ENCODE results near the gene HBA1.
"Not testable (repeated sequence)": the region's sequence is repeated elsewhere in the genome, so short reads cannot be mapped to it uniquely, and the experiment has no call there.

HBA1 gene

DNA sequence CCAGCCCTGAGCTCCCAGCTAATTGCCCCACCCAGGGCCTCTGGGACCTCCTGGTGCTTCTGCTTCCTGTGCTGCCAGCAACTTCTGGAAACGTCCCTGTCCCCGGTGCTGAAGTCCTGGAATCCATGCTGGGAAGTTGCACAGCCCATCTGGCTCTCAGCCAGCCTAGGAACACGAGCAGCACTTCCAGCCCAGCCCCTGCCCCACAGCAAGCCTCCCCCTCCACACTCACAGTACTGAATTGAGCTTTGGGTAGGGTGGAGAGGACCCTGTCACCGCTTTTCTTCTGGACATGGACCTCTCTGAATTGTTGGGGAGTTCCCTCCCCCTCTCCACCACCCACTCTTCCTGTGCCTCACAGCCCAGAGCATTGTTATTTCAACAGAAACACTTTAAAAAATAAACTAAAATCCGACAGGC, 6.4 kb upstream of the HBA1 start:
- not testable (repeated sequence) for H3K9ac ChIP-seq (ENCODE audit: low read depth, low read length); H3K27ac ChIP-seq (ENCODE audit: low read length); H3K36me3 ChIP-seq (ENCODE audit: insufficient read depth, low read depth, low read length); H3K4me3 ChIP-seq (ENCODE audit: low read length); H3K9me3 ChIP-seq (ENCODE audit: insufficient read depth, low read depth, low read length); H3K4me1 ChIP-seq (ENCODE audit: insufficient read depth, low read length)
- H3K27me3 ChIP-seq (ENCODE audit: insufficient read depth, low read length): peaks cover 91% of the 10 kb centered on the region

GRCh38 chr16:170788-171187, 5.7 kb upstream of the HBA1 start:
- H3K9me3 ChIP-seq (ENCODE audit: insufficient read depth, low read depth, low read length): no peaks in the 10 kb centered on the region
- H3K4me1 ChIP-seq (ENCODE audit: insufficient read depth, low read length): peaks cover 4% of the 10 kb centered on the region; the same call in 1 of the 2 replicates
- H3K9ac ChIP-seq (ENCODE audit: low read depth, low read length): no peak overlapping the region
- no peaks in the 10 kb centered on the region for H3K36me3 ChIP-seq (ENCODE audit: insufficient read depth, low read depth, low read length)
- H3K4me3 ChIP-seq (ENCODE audit: low read length): no peak overlapping the region
- peaks cover 91% of the 10 kb centered on the region for H3K27me3 ChIP-seq (ENCODE audit: insufficient read depth, low read length)
- H3K27ac ChIP-seq (ENCODE audit: low read length): no peak overlapping the region

- peaks cover 88% of the 10 kb centered on the region for H3K27me3 ChIP-seq (ENCODE audit: insufficient read depth, low read length)
- not testable (repeated sequence) for H3K9ac ChIP-seq (ENCODE audit: low read depth, low read length); H3K4me3 ChIP-seq (ENCODE audit: low read length); H3K36me3 ChIP-seq (ENCODE audit: insufficient read depth, low read depth, low read length); H3K9me3 ChIP-seq (ENCODE audit: insufficient read depth, low read depth, low read length); H3K27ac ChIP-seq (ENCODE audit: low read length); H3K4me1 ChIP-seq (ENCODE audit: insufficient read depth, low read length)
These were observed 4.0 kb upstream of the HBA1 start, which contains the start of gene HBA2 for GRCh38 chr16:172374-172941. Gene HBA2, plus strand, starts transcription at chr16:172876. Its CDS starts 37 bp downstream, at chr16:172913.

- not testable (repeated sequence) for H3K4me3 ChIP-seq (ENCODE audit: low read length); H3K36me3 ChIP-seq (ENCODE audit: insufficient read depth, low read depth, low read length); H3K9me3 ChIP-seq (ENCODE audit: insufficient read depth, low read depth, low read length); H3K27ac ChIP-seq (ENCODE audit: low read length); H3K9ac ChIP-seq (ENCODE audit: low read depth, low read length); H3K4me1 ChIP-seq (ENCODE audit: insufficient read depth, low read length)
- H3K27me3 ChIP-seq (ENCODE audit: insufficient read depth, low read length): peaks cover 88% of the 10 kb centered on the region
These were observed 3.1 kb upstream of the HBA1 start for GRCh38 chr16:173211-173854.

DNA sequence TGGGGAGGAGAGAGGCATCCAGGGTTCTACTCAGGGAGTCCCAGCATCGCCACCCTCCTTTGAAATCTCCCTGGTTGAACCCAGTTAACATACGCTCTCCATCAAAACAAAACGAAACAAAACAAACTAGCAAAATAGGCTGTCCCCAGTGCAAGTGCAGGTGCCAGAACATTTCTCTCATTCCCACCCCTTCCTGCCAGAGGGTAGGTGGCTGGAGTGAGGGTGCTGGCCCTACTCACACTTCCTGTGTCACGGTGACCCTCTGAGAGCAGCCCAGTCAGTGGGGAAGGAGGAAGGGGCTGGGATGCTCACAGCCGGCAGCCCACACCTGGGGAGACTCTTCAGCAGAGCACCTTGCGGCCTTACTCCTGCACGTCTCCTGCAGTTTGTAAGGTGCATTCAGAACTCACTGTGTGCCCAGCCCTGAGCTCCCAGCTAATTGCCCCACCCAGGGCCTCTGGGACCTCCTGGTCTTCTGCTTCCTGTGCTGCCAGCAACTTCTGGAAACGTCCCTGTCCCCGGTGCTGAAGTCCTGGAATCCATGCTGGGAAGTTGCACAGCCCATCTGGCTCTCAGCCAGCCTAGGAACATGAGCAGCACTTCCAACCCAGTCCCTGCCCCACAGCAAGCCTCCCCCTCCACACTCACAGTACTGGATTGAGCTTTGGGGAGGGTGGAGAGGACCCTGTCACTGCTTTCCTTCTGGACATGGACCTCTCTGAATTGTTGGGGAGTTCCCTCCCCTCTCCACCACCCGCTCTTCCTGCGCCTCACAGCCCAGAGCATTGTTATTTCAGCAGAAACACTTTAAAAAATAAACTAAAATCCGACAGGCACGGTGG, 2.3 kb upstream of the HBA1 start:
- H3K9ac ChIP-seq (ENCODE audit: low read depth, low read length); H3K4me1 ChIP-seq (ENCODE audit: insufficient read depth, low read length); H3K9me3 ChIP-seq (ENCODE audit: insufficient read depth, low read depth, low read length); H3K36me3 ChIP-seq (ENCODE audit: insufficient read depth, low read depth, low read length); H3K4me3 ChIP-seq (ENCODE audit: low read length); H3K27ac ChIP-seq (ENCODE audit: low read length): not testable (repeated sequence)
- peaks cover 88% of the 10 kb centered on the region for H3K27me3 ChIP-seq (ENCODE audit: insufficient read depth, low read length)

DNA sequence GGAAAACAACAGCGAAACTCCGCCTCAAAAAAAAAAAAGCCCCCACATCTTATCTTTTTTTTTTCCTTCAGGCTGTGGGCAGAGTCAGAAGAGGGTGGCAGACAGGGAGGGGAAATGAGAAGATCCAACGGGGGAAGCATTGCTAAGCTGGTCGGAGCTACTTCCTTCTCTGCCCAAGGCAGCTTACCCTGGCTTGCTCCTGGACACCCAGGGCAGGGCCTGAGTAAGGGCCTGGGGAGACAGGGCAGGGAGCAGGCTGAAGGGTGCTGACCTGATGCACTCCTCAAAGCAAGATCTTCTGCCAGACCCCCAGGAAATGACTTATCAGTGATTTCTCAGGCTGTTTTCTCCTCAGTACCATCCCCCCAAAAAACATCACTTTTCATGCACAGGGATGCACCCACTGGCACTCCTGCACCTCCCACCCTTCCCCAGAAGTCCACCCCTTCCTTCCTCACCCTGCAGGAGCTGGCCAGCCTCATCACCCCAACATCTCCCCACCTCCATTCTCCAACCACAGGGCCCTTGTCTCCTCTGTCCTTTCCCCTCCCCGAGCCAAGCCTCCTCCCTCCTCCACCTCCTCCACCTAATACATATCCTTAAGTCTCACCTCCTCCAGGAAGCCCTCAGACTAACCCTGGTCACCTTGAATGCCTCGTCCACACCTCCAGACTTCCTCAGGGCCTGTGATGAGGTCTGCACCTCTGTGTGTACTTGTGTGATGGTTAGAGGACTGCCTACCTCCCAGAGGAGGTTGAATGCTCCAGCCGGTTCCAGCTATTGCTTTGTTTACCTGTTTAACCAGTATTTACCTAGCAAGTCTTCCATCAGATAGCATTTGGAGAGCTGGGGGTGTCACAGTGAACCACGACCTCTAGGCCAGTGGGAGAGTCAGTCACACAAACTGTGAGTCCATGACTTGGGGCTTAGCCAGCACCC, 1.2 kb upstream of the HBA1 start:
- Histone ChIP-seq H3K9me3 (ENCODE audit: insufficient read depth, low read depth, low read length) (peaks cover 5% of the 10 kb centered on the region; the same call in 1 of the 2 replicates), H3K4me1 (ENCODE audit: insufficient read depth, low read length) (no peaks in the 10 kb centered on the region), H3K9ac (ENCODE audit: low read depth, low read length) (no peak overlapping the region), H3K27me3 (ENCODE audit: insufficient read depth, low read length) (peaks cover 89% of the 10 kb centered on the region), H3K27ac (ENCODE audit: low read length) (no peak overlapping the region), H3K36me3 (ENCODE audit: insufficient read depth, low read depth, low read length) (no peaks in the 10 kb centered on the region), H3K4me3 (ENCODE audit: low read length) (no peak overlapping the region)

- not testable (repeated sequence) for H3K4me3 ChIP-seq (ENCODE audit: low read length); H3K9me3 ChIP-seq (ENCODE audit: insufficient read depth, low read depth, low read length); H3K9ac ChIP-seq (ENCODE audit: low read depth, low read length); H3K36me3 ChIP-seq (ENCODE audit: insufficient read depth, low read depth, low read length); H3K4me1 ChIP-seq (ENCODE audit: insufficient read depth, low read length); H3K27ac ChIP-seq (ENCODE audit: low read length)
- H3K27me3 ChIP-seq (ENCODE audit: insufficient read depth, low read length): peaks cover 90% of the 10 kb centered on the region
These were observed 474 bp upstream of the HBA1 start for GRCh38 chr16:176006-176405.

- Histone ChIP-seq H3K4me3 (ENCODE audit: low read length) (no peak overlapping the region), H3K9ac (ENCODE audit: low read depth, low read length) (no peak overlapping the region), H3K9me3 (ENCODE audit: insufficient read depth, low read depth, low read length) (peaks cover 5% of the 10 kb centered on the region; the same call in 1 of the 2 replicates), H3K27me3 (ENCODE audit: insufficient read depth, low read length) (peaks cover 79% of the 10 kb centered on the region), H3K27ac (ENCODE audit: low read length) (no peak overlapping the region), H3K4me1 (ENCODE audit: insufficient read depth, low read length) (no peaks in the 10 kb centered on the region), H3K36me3 (ENCODE audit: insufficient read depth, low read depth, low read length) (no peaks in the 10 kb centered on the region)
These were observed 928 bp downstream of the HBA1 start for GRCh38 chr16:177394-177822.

DNA sequence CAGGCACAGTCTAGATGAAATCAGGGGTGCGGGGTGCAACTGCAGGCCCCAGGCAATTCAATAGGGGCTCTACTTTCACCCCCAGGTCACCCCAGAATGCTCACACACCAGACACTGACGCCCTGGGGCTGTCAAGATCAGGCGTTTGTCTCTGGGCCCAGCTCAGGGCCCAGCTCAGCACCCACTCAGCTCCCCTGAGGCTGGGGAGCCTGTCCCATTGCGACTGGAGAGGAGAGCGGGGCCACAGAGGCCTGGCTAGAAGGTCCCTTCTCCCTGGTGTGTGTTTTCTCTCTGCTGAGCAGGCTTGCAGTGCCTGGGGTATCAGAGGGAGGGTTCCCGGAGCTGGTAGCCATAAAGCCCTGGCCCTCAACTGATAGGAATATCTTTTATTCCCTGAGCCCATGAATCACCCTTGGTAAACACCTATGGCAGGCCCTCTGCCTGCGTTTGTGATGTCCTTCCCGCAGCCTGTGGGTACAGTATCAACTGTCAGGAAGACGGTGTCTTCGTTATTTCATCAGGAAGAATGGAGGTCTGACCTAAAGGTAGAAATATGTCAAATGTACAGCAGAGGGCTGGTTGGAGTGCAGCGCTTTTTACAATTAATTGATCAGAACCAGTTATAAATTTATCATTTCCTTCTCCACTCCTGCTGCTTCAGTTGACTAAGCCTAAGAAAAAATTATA, 1.6 kb downstream of the HBA1 start:
- Histone ChIP-seq H3K36me3 (ENCODE audit: insufficient read depth, low read depth, low read length) (no peaks in the 10 kb centered on the region), H3K4me1 (ENCODE audit: insufficient read depth, low read length) (no peaks in the 10 kb centered on the region), H3K9ac (ENCODE audit: low read depth, low read length) (no peak overlapping the region), H3K4me3 (ENCODE audit: low read length) (no peak overlapping the region), H3K27ac (ENCODE audit: low read length) (no peak overlapping the region), H3K27me3 (ENCODE audit: insufficient read depth, low read length) (peaks cover 77% of the 10 kb centered on the region), H3K9me3 (ENCODE audit: insufficient read depth, low read depth, low read length) (peaks cover 5% of the 10 kb centered on the region; the same call in 1 of the 2 replicates)

GRCh38 chr16:178668-179015, 2.2 kb downstream of the HBA1 start:
- no peak overlapping the region for H3K4me3 ChIP-seq (ENCODE audit: low read length)
- H3K27ac ChIP-seq (ENCODE audit: low read length): no peak overlapping the region
- H3K9ac ChIP-seq (ENCODE audit: low read depth, low read length): no peak overlapping the region
- peaks cover 5% of the 10 kb centered on the region; the same call in 1 of the 2 replicates for H3K9me3 ChIP-seq (ENCODE audit: insufficient read depth, low read depth, low read length)
- peaks cover 72% of the 10 kb centered on the region for H3K27me3 ChIP-seq (ENCODE audit: insufficient read depth, low read length)
- no peaks in the 10 kb centered on the region for H3K36me3 ChIP-seq (ENCODE audit: insufficient read depth, low read depth, low read length)
- no peaks in the 10 kb centered on the region for H3K4me1 ChIP-seq (ENCODE audit: insufficient read depth, low read length)
